GM18870 (cell line): ENCODE results near the gene FTO.

ENCODE experiments used
- ATAC-seq: cut with Tn5 transposase; IDR thresholded peaks from one replicate; pipeline ENCODE4 v1.9.1; 2021; ENCODE audit warnings: moderate library complexity; ENCODE audit not compliant: unreplicated experiment

The FTO gene

DNA sequence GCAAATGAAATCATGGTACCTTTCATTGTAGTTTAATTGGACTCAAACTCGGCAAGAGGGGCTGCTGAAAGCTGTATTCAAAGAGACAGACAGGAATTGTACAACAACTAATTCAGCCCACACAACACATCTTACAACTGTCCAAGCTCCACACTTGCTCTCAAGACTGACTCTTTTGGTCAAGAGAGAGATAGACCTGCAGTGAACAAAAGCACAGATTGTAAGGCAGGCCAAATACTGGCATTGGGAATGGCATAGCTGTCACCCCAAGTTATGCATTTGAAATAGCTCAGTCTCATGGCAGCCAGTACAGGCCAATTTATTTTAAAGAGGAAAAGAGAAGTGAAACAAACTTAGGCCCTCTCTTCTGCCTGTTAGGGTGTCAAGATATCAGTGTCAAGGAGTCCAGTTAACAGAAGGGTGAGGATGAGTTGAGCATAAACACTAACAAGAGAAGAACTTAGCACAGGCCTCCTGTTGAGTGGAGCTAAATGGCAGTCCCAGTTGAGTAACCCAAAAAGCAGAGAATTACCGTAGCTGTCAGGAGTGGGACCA, 366.9 kb downstream of the FTO start:
- peak; percentile 72 for ATAC-seq

DNA sequence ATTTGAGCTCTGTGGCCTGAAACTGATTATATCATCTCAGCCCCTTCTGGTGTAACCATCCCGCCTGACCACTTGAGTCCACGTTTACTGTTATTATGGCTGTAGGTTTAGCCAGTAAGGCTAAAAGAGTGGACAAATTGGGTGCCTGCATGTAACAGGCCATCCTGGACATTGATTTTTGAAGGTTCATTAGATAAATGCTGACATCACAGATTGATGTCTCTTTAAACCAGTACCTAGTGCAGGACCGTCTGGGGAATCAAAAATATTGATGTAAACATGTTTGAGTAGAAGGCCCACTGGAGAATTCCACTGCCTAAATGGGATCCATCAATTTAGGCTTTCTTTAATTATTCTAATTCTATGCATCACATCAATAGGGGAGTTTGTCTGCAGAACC, 367.6 kb downstream of the FTO start:
- ATAC-seq = no peak

DNA sequence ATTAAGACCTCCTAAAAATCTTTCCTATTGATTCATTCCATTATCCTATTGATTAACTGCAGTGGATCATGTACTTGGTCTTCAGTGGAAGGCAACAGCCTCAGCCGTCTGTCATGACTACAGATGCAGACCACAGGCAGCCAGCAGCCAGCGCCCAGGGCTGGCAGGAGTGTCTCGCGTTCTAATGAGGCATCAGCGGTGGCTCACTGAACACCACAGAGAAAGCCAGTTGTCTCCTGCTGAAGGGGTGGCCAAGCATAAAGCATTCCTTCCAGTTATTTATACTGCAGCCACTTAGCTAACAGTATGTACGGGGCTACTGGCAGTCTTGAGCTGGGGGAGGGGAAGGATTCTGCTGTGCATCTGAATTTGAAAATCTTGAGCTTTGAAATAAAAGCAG, 368.3 kb downstream of the FTO start:
- no peak for ATAC-seq

DNA sequence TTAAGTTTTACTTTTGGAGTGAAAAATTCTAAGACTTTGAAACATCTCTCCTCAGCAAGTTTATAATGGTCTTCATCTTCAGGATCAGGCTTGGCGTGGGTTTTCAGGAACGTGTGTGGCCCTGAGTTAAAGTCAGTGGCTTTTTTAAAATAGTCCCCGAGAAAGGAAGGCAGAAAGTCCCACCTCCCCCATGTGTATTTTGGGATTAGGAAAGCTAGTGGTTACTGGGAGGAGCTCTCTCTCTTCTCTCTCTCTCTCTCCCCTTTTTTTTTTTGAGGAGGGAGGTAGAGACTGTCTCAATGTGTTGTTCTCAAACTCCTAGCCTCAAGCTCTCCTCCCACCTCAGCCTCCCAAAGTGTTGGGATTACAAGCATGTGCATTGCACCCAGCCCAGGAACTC, 369.4 kb downstream of the FTO start:
- no peak for ATAC-seq

DNA sequence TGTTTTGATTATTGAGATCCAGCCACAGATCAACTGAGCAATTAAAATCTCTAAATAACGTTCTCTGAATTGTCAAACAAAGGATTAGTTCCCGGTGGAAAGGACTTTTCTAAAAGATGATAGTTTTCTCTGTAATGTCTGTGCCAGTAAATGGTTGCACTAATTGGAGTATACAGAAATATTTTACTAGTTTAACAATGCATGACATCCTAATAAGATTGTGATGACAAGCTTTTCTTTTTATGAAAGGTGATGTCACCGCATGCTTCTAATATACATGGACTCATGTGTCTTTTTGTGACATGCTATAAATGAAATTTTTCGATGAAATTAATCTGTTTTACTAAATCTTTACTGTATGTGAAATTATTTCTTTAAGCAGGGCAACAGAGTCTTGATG, 371.5 kb downstream of the FTO start:
- no peak for ATAC-seq

DNA sequence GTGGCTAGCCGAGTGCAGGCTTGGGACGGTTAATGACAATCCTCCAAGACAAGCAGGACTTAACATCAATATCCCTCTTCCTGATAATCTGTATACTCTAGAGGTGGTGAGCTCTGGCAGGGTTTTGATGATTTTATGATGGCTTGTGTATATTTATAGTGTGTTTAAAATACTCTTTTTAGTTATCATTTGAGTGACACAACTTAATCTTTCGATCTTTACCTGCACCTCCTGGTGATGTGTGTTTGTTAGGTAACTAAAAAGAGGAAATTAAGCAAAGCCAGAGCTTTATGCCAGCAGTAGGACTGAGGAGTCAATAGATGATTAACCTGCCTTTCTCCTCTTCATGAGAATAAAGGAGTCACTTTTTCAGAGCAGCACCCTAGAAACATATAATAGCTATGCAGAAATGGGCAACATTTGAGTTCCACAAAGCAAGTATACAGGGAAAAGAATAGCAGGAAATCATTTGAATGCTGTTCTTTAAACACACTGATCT, 372.1 kb downstream of the FTO start:
- no peak for ATAC-seq

DNA sequence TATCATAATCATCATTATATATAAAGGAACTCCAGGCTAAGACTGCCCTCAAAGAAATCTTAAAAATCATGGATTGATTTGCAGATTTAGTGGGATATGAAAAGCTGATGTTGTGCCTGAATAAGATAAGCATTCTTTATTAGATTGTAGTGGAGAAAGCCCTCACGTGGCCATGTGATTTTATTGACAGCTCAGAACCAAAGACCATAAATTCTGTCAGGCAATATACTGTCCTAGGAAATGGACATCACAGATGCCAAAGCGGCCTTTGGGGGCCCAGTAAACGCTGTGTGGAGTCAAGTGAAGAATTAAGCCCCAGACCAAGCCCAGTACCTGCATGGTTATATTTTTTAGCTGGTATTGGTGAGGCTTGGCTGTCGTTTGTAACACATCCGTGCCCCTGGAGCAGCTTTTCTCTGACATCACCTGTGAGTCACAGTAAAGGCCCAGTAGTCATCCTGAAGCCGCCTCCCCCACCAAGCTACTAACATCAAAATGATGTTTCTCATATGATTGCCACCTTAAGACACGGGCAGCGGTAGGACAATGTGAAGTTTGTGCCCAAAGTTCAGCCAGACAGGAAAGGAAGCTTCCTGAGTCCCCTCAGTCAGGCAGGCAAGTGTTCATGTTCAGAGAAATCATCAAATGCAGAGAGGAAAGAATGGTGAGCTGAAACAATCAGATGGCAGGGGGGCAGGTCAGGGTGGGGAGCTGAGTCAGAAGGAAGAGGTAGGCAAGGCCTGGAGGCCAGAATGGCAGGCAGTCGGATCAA, 373.3 kb downstream of the FTO start:
- ATAC-seq = no peak

DNA sequence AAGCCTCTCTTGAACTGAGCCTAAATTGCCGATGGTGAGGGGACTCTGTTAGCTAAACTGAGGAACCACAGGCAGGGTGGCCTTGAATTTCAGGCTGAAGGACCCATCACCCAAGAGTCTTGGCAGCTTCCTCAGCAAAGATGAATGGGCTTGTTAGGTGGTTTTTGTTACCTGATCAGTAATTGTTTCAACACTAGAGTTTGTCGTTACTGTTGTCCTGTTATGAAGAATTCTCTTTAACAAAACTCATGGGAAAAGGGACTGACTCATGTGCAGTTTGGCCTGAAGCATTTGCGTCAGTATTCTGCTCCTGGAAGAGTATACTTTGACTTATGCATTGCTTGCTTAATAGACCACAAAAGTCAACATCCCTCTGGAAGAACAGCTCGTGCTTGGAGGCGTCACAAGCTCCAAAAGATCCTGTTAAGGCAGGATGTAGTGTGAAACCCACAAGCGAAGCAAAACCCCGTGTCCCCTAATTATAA, 376.6 kb downstream of the FTO start:
- no peak for ATAC-seq

DNA sequence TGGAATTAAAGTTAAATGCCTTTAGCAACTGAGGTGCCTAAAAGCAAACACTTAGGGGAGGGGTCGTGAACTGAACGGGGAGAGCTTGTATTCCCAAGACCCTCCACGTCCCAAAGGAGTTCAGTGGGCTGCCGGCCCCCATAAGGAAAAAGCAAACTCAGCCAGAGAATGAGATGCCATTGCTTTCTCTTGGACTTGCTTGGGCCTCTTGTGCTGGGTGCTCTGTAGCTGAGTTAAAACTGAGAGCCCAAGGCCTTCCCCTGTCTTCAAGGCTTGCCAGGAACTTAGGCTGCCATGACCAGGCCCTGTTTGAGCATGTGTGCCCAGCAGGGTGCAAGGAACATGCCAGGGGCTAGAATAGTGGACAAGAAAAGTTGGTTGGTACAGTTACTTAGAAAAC, 382.8 kb downstream of the FTO start:
- no peak for ATAC-seq

DNA sequence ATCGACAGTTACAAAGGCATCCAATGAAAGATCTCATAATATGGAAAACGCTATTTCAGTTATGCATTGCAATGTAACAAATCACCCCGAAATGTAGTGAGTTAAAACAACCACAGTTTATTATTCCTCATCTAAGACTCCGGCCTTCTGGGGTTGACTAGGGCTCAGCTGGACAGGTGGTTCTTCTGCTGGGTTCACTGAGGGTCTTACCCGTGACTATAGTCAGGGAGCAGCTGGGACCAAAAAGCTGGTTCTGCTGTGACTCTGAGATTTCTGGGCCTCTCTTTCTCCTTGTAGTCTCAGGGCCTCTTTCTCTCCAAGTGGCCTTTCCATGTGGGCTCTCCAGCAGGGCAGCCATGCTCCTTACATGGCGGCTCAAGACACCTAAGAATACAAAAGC, 386.6 kb downstream of the FTO start:
- ATAC-seq = no peak

DNA sequence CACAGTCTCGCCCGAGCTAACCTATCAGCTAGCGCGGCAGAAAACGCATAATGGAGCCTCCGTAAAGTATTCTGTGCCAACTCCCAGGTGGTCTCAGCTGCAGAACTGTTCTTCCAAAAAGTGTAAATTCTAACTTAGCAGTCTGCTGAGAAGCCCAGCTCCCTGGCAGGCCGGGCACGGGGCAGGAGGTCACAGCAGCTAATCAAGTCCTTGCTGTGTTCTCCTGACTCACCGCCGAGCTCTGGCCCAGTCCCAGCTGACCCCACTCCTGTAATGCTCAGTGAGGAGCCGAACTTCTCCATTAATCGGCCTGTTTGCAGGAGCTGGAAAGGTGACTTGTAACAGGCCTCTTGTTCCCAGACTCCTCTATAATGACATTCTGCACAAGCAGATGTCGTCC, 389.3 kb downstream of the FTO start:
- no peak for ATAC-seq

DNA sequence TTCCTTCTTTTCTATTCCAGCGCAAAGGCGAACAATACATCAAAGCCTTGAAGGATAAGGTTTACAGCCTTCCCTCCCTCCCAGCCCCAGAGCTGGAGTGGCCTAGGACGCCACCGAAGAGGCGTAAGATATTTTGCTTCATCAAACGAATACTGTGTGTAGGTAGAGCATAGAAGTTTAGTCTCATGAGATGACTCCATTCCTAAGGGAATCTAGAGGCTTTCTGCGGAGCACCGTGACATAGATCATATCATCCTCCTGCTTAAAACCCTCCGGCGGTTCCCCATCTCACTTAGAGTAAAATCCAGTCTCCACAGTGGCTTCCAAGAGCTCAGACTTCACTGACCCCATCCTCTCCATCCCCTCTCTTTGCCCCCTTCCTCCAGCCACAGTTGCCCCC, 390.7 kb downstream of the FTO start:
- no peak for ATAC-seq

DNA sequence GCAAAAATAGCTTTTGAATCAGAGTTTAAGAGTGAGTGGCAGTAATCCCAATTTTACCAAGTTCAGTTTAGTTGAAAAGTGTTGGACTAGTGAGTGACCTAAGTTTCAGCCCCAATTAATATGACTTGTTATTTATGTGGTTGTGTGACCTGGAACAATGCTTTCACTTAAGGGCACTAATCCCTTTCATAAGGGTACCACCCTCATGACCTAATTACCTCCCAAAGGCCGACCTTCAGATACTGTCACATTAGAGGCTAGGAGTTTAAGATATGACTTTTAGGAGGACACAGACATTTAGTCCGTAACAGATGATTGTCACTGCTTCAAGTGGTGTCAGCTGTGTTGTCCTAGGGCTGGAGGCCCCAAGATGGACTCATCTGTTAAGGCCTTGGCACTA, 392.7 kb downstream of the FTO start:
- no peak for ATAC-seq

DNA sequence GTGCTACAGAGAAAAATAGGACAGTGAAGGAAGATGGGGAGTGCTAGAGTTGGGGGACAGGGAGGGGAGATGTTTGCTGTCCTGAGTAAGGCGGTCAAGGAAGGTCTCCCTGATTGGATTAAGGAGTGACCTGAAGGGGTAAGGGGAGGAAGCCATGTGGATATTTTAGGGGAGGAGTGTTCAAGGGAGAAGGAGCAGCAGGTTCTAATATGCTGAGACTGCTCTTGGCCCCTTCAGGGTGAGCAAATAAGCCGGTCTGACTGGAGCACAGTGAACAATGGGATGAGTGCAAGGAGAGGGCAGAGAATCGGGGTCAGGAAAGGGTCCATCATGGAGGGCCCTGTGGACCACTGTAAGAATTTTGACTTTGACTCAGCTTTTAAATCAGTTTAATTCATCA, 393.8 kb downstream of the FTO start:
- ATAC-seq = no peak

DNA sequence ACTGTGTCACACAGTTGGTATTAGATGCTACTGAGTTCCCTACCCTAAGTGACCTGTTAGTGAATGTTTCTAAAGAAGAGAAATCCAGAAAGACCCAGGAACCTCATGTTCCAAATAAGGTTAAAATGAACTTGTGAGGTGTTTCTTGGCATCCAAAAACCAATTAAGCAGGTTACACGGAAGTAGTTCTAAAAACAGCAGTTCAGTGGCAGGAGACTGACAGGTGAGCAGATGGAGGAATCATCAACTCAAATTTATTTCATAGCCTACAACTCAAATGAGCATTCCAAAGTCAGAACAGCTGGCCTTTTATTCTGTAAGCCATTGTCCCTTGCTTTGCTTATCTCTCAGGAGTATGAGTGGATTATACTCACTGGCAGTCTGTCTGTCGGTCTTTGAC, 394.3 kb downstream of the FTO start:
- ATAC-seq = no peak

DNA sequence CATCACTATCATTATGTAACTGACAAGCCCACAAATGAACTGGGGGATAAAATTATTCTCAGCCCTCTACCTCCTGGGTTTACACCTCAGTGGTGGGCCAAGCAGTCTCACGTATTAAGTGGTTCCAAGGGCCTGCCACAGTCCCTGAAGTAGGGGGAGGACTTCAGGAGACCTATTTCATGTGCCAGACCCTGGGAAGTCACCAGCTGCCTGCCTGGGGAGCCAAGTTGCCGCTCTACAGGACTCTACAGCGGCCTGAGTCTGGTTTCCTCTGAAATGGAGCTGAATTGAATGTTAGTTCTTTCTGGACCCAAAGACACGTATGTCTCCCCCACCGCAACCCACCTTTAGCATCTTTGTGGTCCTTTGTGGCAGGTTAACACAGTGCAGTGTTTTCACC, 395.7 kb downstream of the FTO start:
- ATAC-seq = no peak

DNA sequence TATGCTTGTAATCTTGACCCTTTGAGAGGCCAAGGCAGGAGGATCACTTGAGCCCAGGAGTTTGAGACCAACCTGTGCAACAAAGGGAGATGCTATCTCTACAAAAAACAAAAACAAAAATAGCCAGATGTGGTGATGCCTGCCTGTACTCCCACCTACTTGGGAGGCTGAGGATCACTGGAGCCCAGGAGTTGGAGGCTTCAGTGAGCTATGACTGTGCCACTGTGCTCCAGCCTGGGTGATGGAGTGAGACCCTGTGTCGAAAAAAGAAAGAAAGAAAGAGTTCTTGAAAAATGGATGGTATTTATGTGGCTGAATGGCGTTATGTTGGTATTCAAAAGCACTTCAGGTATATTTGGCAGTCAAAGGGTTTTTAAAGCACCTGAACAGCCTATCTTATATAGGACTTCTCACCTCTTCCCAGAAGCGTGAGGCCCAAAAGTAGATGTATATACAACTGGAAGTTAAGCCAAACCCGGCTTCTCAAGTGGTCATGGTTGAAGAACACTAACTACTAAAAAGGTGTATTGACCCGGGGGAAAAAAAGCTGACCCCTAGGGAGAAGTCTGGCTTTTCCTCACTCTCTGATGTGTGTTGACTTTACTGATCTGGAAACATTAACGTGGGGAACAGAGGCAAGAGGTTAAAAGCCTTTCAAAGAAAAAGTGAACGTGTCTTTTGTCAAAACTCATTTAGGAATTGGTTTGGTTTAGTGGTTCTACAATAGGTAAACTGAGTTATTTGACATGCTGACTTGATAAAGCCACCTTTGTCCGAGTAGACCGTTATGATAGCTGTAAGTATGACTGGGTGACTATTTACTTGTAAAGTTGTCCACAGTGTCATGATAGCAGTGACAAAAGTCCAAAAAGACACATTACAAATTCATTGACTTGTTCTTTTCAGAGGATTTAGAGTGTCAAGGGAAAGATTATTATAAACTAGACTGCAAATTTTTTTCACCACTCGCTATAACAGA, 399.2 kb downstream of the FTO start:
- no peak for ATAC-seq

DNA sequence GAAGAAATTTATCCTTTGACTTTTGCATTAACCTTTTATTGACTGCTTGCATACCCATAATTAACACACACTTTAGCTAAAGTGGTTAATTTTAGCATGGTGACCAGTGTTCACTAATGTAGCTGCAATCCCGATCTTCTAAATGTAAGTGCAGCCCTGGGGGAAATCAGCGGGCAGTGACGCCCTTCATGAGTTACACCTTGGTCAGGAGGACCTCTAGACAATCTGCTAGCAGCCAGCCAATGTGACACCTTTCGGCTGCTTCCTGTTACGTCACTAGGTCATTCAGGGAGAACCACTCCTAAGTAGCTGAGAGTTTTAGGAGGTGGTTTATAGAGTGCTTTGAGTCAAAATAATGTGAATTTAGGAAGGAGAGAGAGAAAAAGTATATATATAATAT, 402.1 kb downstream of the FTO start:
- no peak for ATAC-seq

DNA sequence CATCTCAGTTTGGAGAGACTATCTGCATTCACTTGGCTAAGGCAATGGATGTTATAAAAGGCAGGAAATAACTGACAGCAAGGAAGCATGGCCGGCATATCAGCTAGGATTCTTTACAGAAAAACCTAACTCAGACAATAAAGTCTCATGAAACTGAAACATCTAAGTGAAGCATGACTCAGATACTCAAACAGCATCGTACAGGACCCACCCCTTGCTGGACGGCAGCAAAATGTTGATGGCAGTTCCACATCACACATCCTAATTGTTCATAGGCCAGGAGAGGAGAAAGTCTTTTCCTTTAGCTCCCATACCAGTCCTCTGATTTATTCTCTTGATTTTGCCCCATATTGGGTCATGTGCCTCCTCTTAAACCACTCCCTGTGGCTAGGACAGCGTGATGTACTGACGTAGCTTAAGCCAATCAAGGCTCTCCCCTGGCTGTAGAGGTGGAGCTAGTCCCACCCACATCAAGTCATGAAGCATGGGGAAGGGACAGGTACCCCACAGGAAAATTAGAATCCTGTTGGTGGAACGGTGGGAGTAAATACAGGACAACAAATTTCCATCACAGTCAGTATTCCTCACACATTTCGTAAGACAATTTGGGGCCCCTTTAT, 403.7 kb downstream of the FTO start:
- ATAC-seq = no peak

DNA sequence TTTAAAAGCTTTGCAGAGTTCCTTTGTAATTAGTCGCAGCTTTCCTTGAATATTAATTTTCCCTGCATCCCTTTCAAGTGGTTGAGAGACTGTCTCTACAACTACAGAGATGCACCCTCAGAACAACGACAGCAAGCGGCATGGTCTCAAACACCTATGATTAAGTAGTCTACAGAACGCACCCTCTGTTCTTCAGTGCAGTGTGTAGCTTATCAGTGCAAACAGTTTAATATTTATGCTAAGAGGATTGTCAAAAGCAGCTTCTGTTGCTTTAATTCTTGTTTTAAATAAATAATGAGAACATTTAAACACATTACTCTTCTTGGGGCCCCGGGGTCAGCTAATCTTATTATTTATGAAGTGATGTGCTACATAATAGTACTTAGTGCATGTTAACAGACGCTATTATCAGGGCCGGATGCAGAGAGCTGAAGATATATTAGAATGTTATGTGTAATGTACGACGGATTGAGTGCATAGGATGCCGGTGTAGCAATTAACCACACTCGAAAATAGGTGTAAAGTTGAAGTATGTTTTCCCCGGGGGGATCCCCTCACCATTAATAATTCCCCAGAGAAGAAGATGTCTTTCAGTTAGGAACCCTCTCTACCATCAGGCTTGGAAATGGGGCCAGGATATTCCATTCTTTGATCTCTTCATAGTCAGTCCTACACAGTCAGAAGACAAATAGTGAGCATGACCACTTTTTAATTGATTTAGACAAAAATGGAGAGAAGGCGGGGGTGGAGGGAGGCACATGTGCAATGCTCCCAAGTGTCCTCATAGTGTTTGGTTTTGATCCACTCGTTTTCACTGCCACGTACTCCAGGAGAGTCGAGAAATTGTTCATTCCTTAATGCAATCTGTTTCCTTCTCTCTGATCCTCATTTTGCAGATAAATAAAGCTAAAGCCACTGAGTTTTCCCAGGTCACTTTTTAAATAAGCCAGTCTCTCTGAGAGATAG, 406.3 kb downstream of the FTO start:
- no peak for ATAC-seq
